ENCODE data around the gene ASB18. TPM values are rescaled to one million over a fixed set of nuclear protein-coding genes. Genes with fewer than 3 reads are reported as not detected.

Gene ASB18
- total RNA-seq (2021; fragmentation: NEBNext Ultra II Directional; extraction: Animal tissue kit (Norgen Biotek cat#: 25700)) (not detected in 2 replicates), polyA plus RNA-seq (2011; rRNA removed) (not detected in 2 replicates), polyA minus RNA-seq (2011; rRNA and poly(A)+ RNA removed) (not detected in 2 replicates)
- polyA plus RNA-seq (2011; cell fraction: cytosol; rRNA removed), result not detected
- not detected for polyA plus RNA-seq (2011; cell fraction: nucleus; rRNA removed)
- not detected in 4 replicates for polyA plus RNA-seq (2012, experiment 1 of 2)
- not detected for polyA plus RNA-seq (2012, experiment 2 of 2)
- polyA plus RNA-seq (2013, experiment 1 of 2), result not detected
- polyA plus RNA-seq (2013, experiment 2 of 2), result not detected
- polyA minus RNA-seq (2011; cell fraction: cytosol; rRNA and poly(A)+ RNA removed), result not detected
- polyA minus RNA-seq (2011; cell fraction: nucleus; rRNA and poly(A)+ RNA removed), result not detected
- long read RNA-seq, experiment 1, result 0 reads
- long read RNA-seq, experiment 2, result 0 reads

GRCh38 chr2:236264256-236264655 is at the start of gene ASB18:
ASB18 (minus strand) TSS chr2:236264406; CDS start chr2:236264345, 61 bp downstream.
- Histone ChIP-seq H3K4me2 (ENCODE audit: insufficient read depth in 1 of 2, low read depth in 2 of 2, low read length in 2 of 2) (no peak within 1 kb of the TSS), H4K8ac (ENCODE audit: extremely low read depth, insufficient read depth, low read length) (no peak within 1 kb of the TSS; the same call in 1 of the 2 replicates), H2BK5ac (ENCODE audit: low read depth, low read length) (no peak within 1 kb of the TSS), H3K14ac (ENCODE audit: insufficient read length) (no peak within 1 kb of the TSS), H2BK12ac (ENCODE audit: low read depth, low read length) (no peak within 1 kb of the TSS), H3K56ac (replicated peaks; ENCODE audit: insufficient read length, low read depth, low read length) (no peak within 1 kb of the TSS), H3K4me3 (ENCODE audit: extremely low read depth in 1 of 4, insufficient read depth in 2 of 4, low read depth in 3 of 4, low read length in 4 of 4) (no peak within 1 kb of the TSS), H3K9ac (replicated peaks in 1 of 4; ENCODE audit: extremely low read depth in 1 of 4, low read depth in 3 of 4, low read length in 3 of 4) (no peak within 1 kb of the TSS), H2BK20ac (ENCODE audit: low read length) (no peak within 1 kb of the TSS), H3K23me2 (ENCODE audit: low read depth, low read length) (no peaks in the 10 kb centered on the region), H3K4ac (replicated peaks; ENCODE audit: insufficient read length, low read depth, low read length) (no peak within 1 kb of the TSS), H3K79me2 (ENCODE audit: control insufficient read depth in 1 of 2, insufficient read depth in 2 of 2, low read length in 2 of 2) (no peaks in the 10 kb centered on the region), H3K79me1 (ENCODE audit: low read depth, low read length) (no peaks in the 10 kb centered on the region), H3K23ac (ENCODE audit: insufficient read length) (no peak within 1 kb of the TSS), H3K18ac (ENCODE audit: extremely low read depth, low read length) (no peak within 1 kb of the TSS), H4K91ac (replicated peaks; ENCODE audit: insufficient read length, low read length) (no peak within 1 kb of the TSS), H3K27ac (ENCODE audit: low read depth, low read length) (no peak within 1 kb of the TSS), H4K5ac (ENCODE audit: insufficient read length, low read depth, low read length) (no peak within 1 kb of the TSS), H3K4me1 (replicated peaks in 1 of 4; ENCODE audit: control insufficient read depth in 3 of 4, insufficient read depth in 4 of 4, low read length in 3 of 4) (no peaks in the 10 kb centered on the region), H2BK120ac (replicated peaks; ENCODE audit: low read depth, low read length) (no peak within 1 kb of the TSS), H3K36me3 (ENCODE audit: control insufficient read depth in 2 of 4, insufficient read depth in 4 of 4, low read length in 3 of 4) (no peaks in the 10 kb centered on the region), H3K9me3 (ENCODE audit: insufficient read depth in 2 of 2, low read depth in 1 of 2, low read length in 1 of 2) (peaks cover 2% of the 10 kb centered on the region in 2 experiments), H2AK5ac (ENCODE audit: low read depth, low read length) (no peak within 1 kb of the TSS), H3K27me3 (replicated peaks in 1 of 4; ENCODE audit: control insufficient read depth in 3 of 4, extremely low read depth in 1 of 4, insufficient read depth in 3 of 4, low read length in 3 of 4) (no peaks in the 10 kb centered on the region; a peak in 2 of 7 replicates), H2BK15ac (ENCODE audit: low read length) (no peak within 1 kb of the TSS), H4K20me1 (replicated peaks in 1 of 2; ENCODE audit: control insufficient read depth in 1 of 2, insufficient read depth in 2 of 2, low read length in 2 of 2) (no peaks in the 10 kb centered on the region), H2AFZ (ENCODE audit: low read length) (no peak within 1 kb of the TSS)
- 86% methylated on average over 8 of the region's 8 CpGs; no CpG with 5 or more reads in 1 of the 2 experiments for WGBS, 2 experiments (ENCODE audit: extremely low coverage in 1 of 2, insufficient coverage in 1 of 2, insufficient read length in 1 of 2, insufficient replicate concordance in 2 of 2, low coverage in 1 of 2, low lambda C conversion rate in 2 of 2, missing lambda C conversion rate in 1 of 2)
- FAIRE-seq (no peak), DNase-seq (ENCODE audit: low read depth in 1 of 2, low spot score in 2 of 2) (no peak)
- CTCF ChIA-PET (ENCODE audit: partially characterized antibody), result no interaction called here
- POLR2A ChIA-PET (ENCODE audit: partially characterized antibody), result no interaction called here
- TF ChIP-seq FOSL1 (IDR thresholded peaks at IDR 0.05; ENCODE audit: insufficient read depth, low read depth, low read length), result no peak
- no peak for TF ChIP-seq SP4 (IDR thresholded peaks at IDR 0.05; ENCODE audit: low read length)
- TF ChIP-seq TEAD4 (IDR thresholded peaks at IDR 0.05; ENCODE audit: low read depth, low read length), result no peak
- no peak for TF ChIP-seq GABPA (IDR thresholded peaks at IDR 0.05; ENCODE audit: borderline replicate concordance, insufficient read depth, low read length)
- no peak for TF ChIP-seq EZH2 (IDR thresholded peaks at IDR 0.05; ENCODE audit: low read depth, low read length, severe bottlenecking)
- TF ChIP-seq KDM1A (IDR thresholded peaks at IDR 0.05; ENCODE audit: borderline replicate concordance, low read length), result no peak
- no peak for TF ChIP-seq CEBPB (IDR thresholded peaks at IDR 0.05; ENCODE audit: low read depth, low read length)
- no peak for TF ChIP-seq PHF8 (conservative IDR thresholded peaks at IDR 0.05; ENCODE audit: low read depth, low read length)
- no peak for TF ChIP-seq CTBP2 (IDR thresholded peaks at IDR 0.05; ENCODE audit: borderline replicate concordance, insufficient read depth, insufficient read length, low read length)
- TF ChIP-seq KDM4A (IDR thresholded peaks at IDR 0.05; ENCODE audit: low read depth, low read length, severe bottlenecking), result no peak
- TF ChIP-seq USF2 (IDR thresholded peaks at IDR 0.05; ENCODE audit: low read length), result no peak
- no peak for TF ChIP-seq BRCA1 (IDR thresholded peaks at IDR 0.05; ENCODE audit: low read depth, low read length)

Data from H1 (cell line).